Right lung (tissue), 10 donors: ENCODE measurements around the gene PGM2L1. TPM values are rescaled to one million over a fixed set of nuclear protein-coding genes. Genes with fewer than 3 reads are reported as not detected.
"Not testable (repeated sequence)": the region's sequence is repeated elsewhere in the genome, so short reads cannot be mapped to it uniquely, and the experiment has no call there.

ENCODE experiments used
- DNase-seq, 2 donors: peaks; one replicate each; pipeline ENCODE4 v3.0.0-alpha.2; 2013
- long read RNA-seq, 8 donors: transcript quantifications; one replicate each; lab custom pipeline, GENCODE V29; 2026
- polyA plus RNA-seq, 5 donors: library from polyadenylated mRNA; unstranded; fragments of 120-200 nt; gene quantifications; one replicate each; pipeline versions ENCODE4 v1.2.1 to v1.2.3, GENCODE V29; 2013; ENCODE audit warnings: inconsistent platforms in 1 of 5, low replicate concordance in 1 of 5; ENCODE audit not compliant: insufficient read length in 5 of 5, insufficient read depth in 1 of 5

PGM2L1 gene
- 1 to 10 TPM; 3.5 to 6.6 (median 5.3) TPM for polyA plus RNA-seq
- long read RNA-seq, donor 1, full-length matches to known transcripts: 2 of 2 reads
- long read RNA-seq, donor 1, partial matches to known transcripts: 0 of 2 reads
- long read RNA-seq, donor 1, other reads (novel, unspliced or antisense): 0 of 2 reads
- long read RNA-seq, donor 2: 0 reads
- long read RNA-seq, donor 3, full-length matches to known transcripts: 2 of 2 reads
- long read RNA-seq, donor 3, partial matches to known transcripts: 0 of 2 reads
- long read RNA-seq, donor 3, other reads (novel, unspliced or antisense): 0 of 2 reads
- long read RNA-seq, donor 4, full-length matches to known transcripts: 1 of 1 reads
- long read RNA-seq, donor 4, partial matches to known transcripts: 0 of 1 reads
- long read RNA-seq, donor 4, other reads (novel, unspliced or antisense): 0 of 1 reads
- long read RNA-seq, donor 5, partial matches to known transcripts: 0 of 1 reads
- long read RNA-seq, donor 5, other reads (novel, unspliced or antisense): 0 of 1 reads
- long read RNA-seq, donor 6, full-length matches to known transcripts: 1 of 1 reads
- long read RNA-seq, donor 6, partial matches to known transcripts: 0 of 1 reads
- long read RNA-seq, donor 6, other reads (novel, unspliced or antisense): 0 of 1 reads
- long read RNA-seq, donor 7, full-length matches to known transcripts: 1 of 1 reads
- long read RNA-seq, donor 7, partial matches to known transcripts: 0 of 1 reads
- long read RNA-seq, donor 7, other reads (novel, unspliced or antisense): 0 of 1 reads
- long read RNA-seq, donor 8: 0 reads

DNA sequence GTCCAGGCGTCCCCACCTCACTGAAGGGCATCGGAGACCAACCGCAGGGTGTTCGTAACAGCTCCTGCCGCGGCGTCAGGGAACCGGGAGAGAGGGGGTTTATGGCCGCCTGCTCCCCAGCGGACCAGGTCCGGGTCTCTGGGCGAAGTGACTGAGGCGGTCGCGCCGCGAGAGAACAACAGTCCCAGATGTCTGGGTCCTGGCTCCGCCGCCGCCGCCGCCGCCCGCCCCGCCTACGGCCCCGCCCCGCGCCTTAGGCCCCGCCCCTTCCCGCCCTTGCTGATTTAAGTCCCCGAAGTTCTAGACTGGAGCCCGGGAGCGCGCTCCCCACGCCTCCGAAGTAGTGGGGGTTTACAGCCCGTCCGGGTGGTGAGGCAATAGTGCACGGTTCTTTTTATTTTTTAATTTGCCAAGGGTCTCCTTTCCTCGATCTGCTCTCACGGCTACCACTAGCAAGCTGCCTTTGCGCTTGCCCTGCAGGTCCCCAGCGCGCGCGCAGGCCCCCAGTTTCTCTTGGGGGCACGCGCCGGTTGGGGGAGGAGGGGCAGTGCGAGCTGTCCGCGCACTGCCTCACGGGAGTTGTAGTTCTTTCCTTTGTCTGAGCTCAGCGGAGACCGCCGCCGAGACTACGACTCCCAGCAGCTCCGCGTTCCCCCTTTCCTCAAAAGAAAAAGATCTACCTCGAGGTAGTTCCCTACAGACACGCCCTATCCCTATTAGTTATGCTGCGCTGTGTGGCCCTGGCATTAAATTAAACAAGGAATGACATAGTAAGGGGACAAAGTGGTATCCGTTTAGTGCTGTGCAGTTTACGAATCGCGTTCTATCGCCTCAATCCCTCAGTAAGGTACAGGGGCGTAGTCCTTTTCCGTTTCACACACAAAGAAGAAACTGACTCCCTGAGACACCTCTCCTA lies at the start of gene PGM2L1:
TSS of gene PGM2L1 (minus strand) at position 190 of the 916 bp plus-strand sequence. CDS start 272 bp downstream, outside the sequence.
- DNase-seq: peak; percentile 97

GRCh38 chr11:74447720-74448119 lies 49.5 kb upstream of the PGM2L1 start:
- no peak for DNase-seq

DNA sequence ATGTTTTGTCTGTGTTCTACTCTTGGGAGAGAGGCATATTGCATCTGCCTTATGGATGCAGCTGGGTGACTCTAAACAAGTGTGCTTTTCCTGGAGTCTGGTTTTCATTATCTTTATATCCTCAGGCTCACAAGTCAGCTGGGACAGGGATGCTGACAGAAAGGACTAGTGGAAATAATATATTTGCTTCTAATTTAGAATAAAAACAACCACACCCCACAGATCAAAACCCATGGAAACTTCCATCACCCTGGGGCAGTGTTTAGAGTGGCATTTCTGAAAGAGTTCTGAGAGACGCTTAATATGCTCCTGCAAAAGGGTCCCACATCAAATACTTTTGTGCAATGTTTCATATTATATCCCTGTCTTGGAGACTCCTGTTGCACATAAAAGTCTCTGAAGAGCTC lies 48.3 kb upstream of the PGM2L1 start:
- DNase-seq: no peak

DNA sequence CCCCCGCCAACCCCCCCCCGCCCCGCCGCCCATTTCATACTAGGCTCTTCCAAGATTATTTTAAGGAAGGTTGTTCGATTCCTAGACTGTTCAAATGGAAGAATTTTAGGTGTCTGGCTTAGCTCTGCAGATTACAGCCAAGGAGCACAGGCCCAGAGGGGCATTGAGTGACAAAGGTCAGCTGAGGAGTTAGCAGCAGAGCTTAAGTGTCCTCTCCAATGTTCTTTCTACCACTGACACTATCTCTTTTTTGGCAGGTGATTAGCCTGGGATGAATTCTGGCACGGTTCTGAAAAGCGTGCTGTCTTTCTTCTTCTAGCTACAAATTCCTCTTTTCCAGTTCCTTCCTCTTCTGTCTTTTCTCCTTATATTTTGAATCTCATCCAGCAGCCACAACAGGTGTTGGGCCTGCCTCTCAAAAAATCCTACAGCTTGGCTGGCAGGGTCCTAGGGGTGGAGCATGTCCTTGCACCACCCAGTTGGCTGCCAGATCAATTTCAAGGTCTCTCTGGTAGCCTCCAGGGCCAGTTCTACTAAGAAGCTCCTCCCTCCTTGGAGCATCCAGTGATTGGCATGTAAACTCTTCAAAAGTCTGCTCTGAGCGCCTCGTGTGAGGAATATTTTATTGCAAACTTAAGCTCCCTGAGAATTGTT lies 46.1 kb upstream of the PGM2L1 start:
- DNase-seq: no peak

- no peak for DNase-seq
Observed at GRCh38 chr11:74443071-74443864, 45.0 kb upstream of the PGM2L1 start.

DNA sequence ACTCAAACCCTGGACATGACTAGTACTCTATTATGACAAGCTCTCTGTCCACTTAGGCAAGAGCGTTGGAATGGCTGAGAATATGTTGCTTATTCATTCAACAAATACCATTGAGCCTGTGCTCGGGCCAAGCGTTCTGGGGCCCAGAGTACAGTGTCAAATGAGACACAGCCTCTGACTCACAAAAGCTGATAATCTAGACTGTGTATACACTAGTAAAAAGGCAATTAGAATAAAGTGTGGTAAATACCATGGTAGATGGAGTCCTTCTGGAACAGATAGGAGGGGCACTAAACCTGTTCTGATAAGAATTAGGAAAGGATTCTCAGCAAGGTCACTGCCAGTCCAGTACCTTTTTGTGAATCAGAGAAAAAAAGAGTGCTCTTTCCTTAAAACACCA lies 44.4 kb upstream of the PGM2L1 start:
- no peak for DNase-seq

GRCh38 chr11:74438681-74439080 lies 40.4 kb upstream of the PGM2L1 start:
- no peak for DNase-seq

DNA sequence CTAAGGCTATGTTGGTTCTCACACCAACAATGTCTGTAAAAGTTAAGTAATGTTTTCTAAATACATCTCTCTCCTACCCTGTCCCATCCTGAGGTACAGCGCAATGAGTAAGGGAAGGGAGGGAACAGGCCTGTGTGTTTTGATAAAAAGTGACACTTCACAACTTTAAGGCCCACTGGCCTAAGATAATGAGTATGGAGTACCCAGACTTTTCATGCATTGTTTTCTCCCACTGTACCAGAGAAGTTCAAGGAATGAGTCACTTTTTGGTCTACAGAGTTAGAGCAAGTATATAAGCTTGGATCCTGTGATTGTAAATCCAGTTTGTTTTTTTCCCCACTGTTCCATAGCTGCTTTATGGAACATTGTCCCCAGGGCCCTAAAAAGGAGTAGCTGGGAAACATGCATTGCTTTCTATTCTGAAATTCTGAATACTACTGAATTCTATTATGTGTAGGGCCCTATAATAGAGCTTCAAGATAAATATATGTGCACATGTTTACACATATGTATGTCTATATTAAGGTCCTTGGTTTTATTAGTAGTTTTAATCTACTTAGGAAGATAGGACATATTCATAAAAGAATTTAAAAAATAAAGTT lies 39.3 kb upstream of the PGM2L1 start:
- no peak for DNase-seq

GRCh38 chr11:74434528-74434927 lies 36.3 kb upstream of the PGM2L1 start:
- no peak for DNase-seq

- DNase-seq: no peak
Observed at GRCh38 chr11:74429205-74429604, 31.0 kb upstream of the PGM2L1 start.

GRCh38 chr11:74427384-74427886 lies 29.2 kb upstream of the PGM2L1 start:
- no peak for DNase-seq

- no peak for DNase-seq
Observed at GRCh38 chr11:74425100-74425499, 26.9 kb upstream of the PGM2L1 start.

DNA sequence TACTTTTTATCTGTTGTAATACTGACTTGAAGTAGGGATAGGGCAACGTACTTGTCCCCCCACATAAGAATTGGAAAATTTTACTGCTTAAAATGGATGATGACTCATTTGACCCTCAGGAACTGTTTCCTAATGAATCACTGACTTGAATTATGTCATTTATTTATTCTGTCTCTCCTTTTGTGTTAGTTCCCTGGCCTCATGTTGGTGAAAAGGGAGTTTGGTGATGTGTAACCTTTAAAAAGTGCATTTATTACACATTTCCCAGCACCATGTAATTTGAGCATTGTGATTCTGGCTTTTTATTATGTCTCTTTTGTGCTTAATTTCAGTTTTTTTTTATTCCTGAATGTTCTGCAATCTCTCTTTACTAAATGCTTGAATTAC lies 20.3 kb upstream of the PGM2L1 start:
- DNase-seq: no peak

- no peak for DNase-seq
Observed at GRCh38 chr11:74417860-74418508, 19.8 kb upstream of the PGM2L1 start.

DNA sequence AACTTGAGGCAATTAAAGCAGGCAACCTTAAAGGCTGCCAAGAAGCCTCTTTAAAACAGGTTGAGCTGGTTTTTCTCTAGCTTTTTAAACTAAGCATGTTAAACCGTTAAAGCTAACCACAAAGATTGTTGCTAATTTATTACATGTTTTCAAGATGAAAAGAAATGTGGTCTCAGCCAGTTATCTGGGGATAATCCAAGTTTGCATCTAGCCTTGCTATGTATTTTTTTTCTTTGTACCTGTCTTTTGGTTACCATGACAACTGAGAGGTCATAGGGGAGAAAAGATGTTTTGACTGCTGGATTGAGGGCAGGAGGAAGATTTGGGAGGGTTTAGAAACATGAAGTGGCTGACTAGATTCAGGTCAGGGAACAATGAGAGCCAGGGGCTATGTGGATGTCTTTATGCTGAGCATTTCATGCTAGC lies 19.2 kb upstream of the PGM2L1 start:
- peak; percentile 51 to 56 for DNase-seq

- DNase-seq: not testable (repeated sequence)
Observed at GRCh38 chr11:74416974-74417373, 18.7 kb upstream of the PGM2L1 start.

- no peak for DNase-seq
Observed at GRCh38 chr11:74412733-74413359, 14.6 kb upstream of the PGM2L1 start.

DNA sequence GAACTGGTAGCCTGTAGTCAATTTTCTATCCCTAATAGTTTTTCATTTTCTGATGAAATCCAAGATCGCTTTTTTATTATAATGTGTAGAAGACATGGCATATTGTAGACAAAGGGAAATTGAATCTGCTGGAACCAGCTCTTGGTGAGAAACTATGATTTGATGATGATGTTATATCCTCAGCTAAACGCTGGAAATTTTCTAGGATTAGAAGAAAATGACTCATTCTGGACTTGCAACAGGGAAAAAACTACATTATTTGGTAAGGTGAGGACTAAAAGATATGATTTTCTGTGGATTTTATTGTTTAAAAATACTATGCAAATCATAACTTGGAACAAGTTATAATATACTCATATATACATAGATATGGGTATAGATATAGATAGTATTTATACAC lies 14.1 kb upstream of the PGM2L1 start:
- DNase-seq: no peak

GRCh38 chr11:74409633-74410032 lies 11.4 kb upstream of the PGM2L1 start:
- DNase-seq: no peak
